SH-SY5Y (cell line): ENCODE data around the gene EBI3.
A peak's percentile ranks its signal among the peaks of the same experiment; 100 is the strongest.

Experiments
- GATA2 ChIP-seq: IDR thresholded peaks from 2 replicates; pipeline ENCODE4 v1.6.1; 2011; ENCODE audit warnings: mild to moderate bottlenecking, low read depth, low read length
- GATA3 ChIP-seq: IDR thresholded peaks from 2 replicates; pipeline ENCODE4 v1.6.1; 2011; ENCODE audit warnings: low read depth, mild to moderate bottlenecking, low read length, moderate library complexity

The EBI3 gene

GRCh38 chr19:4257025-4257424 lies 27.7 kb downstream of the EBI3 start:
- no peak for TF ChIP-seq GATA3
- no peak for TF ChIP-seq GATA2

DNA sequence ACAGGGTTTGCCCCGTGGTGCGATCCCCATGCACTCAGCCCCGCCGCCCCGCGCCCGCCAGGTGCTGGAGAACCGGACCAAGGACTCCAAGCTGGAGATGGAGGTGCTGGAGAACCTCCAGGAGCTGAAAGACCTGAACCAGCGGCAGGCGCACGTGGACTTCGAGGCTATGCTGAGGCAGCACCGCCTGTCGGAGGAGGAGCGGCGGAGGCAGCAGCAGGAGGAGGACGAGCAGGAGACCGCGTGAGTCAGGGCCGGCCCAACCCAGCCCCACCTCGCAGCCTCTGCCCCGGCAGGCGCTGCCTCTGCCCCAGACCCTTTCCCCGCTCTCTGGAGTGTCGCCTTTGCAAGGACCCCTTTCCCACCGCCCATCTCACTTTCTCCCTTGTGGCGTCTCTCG lies 28.9 kb downstream of the EBI3 start:
- TF ChIP-seq GATA3, result no peak
- no peak for TF ChIP-seq GATA2

DNA sequence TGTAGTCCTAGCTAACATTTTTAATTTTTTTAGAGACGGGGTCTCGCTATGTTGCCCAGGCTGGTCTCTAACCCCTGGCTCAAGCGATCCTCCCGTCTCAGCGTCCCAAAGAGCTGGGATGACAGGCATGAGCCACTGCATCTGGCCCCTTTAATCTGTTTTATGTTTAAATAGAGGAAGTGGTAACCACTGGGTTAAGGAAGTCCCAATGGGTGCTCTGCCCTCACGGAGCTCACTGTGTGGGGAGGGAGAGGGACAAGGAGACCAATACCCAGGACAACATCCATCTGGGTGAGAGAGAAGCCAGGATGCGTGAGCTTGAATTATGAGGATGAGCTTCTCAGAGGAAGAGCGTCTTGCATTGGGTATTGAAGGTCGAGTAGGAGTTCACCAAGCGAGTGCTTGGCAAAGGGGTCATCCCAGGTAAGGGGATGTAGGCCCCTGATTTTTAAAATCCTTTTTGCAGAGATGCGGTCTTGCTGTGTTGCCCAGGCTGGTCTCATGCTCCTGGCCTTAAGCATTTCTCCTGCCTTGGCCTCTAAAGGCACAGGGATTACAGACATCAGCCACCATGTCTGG lies 31.4 kb downstream of the EBI3 start:
- TF ChIP-seq GATA3, result no peak
- no peak for TF ChIP-seq GATA2

DNA sequence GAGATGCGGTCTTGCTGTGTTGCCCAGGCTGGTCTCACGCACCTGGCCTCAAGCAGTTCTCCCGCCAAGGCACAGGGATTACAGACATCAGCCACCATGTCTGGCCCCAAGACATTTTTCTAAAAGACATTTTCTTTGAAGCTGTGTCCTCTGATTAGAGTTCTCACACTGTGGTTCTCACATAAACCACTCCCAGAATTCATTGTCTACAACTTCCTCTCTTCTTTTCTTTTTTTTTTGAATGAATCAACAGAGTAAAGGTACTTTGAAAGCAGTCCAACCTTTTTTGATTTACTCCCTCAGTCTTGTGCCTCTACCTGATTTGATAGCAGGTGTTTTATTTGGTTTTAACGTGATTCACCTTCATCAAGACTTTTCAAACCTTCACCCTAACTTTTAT lies 35.5 kb downstream of the EBI3 start:
- no peak for TF ChIP-seq GATA2
- TF ChIP-seq GATA3, result no peak

- TF ChIP-seq GATA2 (no peak), GATA3 (no peak)
Measured at GRCh38 chr19:4266253-4267000, 37.1 kb downstream of the EBI3 start.

- TF ChIP-seq GATA3, result no peak
- TF ChIP-seq GATA2, result no peak
Measured at GRCh38 chr19:4267101-4267900, 38.0 kb downstream of the EBI3 start.

DNA sequence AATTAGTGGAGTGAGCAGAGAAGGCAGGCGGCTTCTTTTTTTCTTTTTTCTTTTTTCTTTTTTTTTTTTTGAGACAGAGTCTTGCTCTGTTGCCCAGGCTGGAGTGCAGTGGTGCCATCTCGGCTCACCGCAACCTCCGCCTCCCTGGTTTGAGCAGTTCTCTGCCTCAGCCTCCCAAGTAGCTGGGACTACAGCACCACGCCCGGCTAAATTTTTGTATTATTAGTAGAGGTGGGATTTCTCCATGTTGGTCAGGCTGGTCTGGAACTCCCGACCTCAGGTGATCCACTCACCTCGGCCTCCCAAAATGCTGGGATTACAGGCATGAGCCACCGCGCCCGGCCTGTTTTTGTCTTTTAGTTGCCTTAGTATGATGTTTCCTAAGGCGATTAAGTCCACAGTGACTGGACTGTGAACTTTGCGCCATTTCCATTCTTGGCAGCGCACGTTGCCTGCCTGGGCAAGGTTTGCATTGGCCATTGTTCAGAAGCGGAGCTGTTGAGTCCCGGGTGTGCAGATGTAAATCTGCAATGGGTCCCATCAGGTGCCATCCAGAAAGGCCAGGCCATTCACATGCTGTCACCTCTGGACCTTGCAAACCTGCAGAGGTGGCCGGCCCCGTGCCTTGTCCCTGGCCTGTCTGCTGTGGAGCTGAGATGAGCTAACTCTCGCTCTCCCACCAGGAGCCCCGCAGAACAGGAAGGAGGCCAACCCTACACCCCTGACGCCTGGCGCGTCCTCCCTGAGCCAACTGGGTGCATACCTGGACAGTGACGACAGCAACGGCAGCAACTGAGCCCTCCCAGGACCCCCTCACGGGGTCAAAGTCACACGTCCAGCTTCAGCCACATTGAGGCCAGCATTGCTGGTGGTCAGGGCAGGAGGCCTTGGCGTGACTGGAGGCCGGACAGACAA lies 38.8 kb downstream of the EBI3 start:
- no peak for TF ChIP-seq GATA3
- no peak for TF ChIP-seq GATA2

DNA sequence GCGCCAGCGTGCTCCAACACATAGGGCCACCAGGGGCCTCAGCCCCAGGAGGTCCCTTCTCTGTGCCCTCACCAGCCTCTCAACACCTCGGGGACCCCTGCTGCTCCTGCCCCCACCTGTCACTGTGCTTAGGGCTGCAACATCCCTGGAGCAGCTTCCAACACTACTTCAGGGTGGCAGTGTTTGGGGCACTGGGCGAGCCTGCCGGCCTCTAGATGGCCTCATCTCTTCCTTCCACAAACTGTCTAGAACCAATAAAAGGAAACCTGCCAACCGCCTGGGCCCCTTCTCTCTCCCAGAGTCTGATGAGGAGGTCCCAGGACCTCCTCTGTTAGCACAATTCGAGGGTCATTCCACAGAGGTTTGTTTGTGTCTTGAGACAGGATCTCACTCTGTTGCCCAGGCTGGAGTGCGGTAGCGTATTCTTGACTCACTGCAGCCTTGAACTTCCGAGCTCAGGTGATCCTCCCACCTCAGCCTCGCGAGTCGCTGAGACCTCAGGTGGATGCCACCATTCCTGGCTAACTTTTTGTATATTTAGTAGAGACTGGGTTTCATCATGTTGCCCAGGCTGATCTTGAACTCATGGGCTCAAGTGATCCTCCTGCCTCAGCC lies 39.6 kb downstream of the EBI3 start:
- TF ChIP-seq GATA2 (no peak), GATA3 (no peak)

- TF ChIP-seq GATA2, result no peak
- TF ChIP-seq GATA3, result no peak
Measured at GRCh38 chr19:4272894-4273293, 43.6 kb downstream of the EBI3 start.

GRCh38 chr19:4277191-4277696 lies 47.9 kb downstream of the EBI3 start:
- TF ChIP-seq GATA3 (no peak), GATA2 (no peak)

GRCh38 chr19:4278010-4278409 lies 48.7 kb downstream of the EBI3 start:
- TF ChIP-seq GATA3 (no peak), GATA2 (no peak)

DNA sequence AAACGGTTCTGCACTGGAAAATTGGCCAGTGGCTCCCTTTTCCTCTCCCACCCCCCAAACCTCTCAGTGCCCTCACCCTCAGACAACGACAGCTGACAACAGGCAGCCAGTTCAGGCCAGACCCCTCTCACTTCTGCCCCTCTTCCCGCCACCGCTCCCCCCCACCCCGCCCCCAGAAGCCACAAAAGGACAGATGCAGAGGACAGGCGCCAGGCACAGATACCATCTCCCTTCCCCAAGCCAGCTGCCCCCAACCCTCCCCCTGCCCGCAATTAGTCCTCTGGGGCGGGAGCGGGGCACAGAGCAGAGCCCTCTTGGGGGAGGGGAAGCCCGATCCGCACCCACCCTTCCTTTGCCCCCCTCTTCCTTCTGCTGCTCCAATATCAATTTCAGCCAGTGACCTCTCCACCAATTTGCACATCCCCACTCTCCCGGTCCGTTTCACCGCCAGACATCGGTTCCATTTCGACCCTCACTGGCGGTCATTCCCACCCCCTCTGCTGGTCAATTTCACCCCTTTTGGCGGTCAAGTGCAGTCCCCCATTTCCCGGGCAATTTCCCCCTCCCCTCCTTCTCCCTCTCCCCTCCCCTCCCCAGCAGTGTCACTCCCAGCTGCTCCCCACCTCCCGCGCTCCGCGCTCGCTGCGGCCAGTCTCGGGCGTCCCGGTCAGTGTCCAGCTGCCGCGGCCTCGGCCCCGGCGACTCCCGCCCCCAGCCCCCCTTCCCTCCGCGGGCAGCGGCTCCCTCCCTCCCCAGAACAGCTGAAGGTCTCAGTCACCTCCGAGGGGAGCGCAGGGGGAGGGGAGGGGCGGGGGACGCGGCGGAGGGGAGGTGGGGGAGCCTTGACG lies 49.3 kb downstream of the EBI3 start, which contains the start of gene SHD:
SHD (plus strand) TSS at position 848 of the 848 bp plus-strand sequence. CDS start 798 bp downstream, outside the sequence.
- no peak for TF ChIP-seq GATA3
- peak; percentile 95 for TF ChIP-seq GATA2
